Smooth muscle cell (in vitro differentiated cells): ENCODE data around the gene ANKRD35. TPM values are rescaled to one million over a fixed set of nuclear protein-coding genes. Genes with fewer than 3 reads are reported as not detected.

ENCODE experiments used
- DNase-seq: peaks from one replicate; lab custom pipeline; 2025; ENCODE audit not compliant: unreplicated experiment; lab: John Stamatoyannopoulos, UW
- H2AFZ ChIP-seq: fragments of 200-600 bp; sonication (generic); 2 replicates; pipeline ENCODE4 v1.6.0; 2016; ENCODE audit warnings: antibody characterized with exemption, low read depth, mild to moderate bottlenecking
- H3F3A ChIP-seq: fragments of 200-600 bp; sonication (generic); 2 replicates; pipeline ENCODE4 v1.6.0; 2017; ENCODE audit warnings: antibody characterized with exemption, low read depth
- H3K27ac ChIP-seq: fragments of 200-600 bp; sonication (generic); 2 replicates; pipeline ENCODE4 v1.5.1; 2016; ENCODE audit warnings: low read depth, mild to moderate bottlenecking
- H3K27me3 ChIP-seq: fragments of 200-600 bp; sonication (generic); 2 replicates; pipeline ENCODE4 v1.6.1; 2016; ENCODE audit warnings: low read depth, mild to moderate bottlenecking
- H3K36me3 ChIP-seq: fragments of 200-600 bp; sonication (generic); 2 replicates; pipeline ENCODE4 v1.5.1; 2016; ENCODE audit warnings: low read depth
- H3K4me1 ChIP-seq: fragments of 200-600 bp; sonication (generic); 2 replicates; pipeline ENCODE4 v1.5.1; 2016; ENCODE audit warnings: low read depth
- H3K4me2 ChIP-seq: fragments of 200-600 bp; sonication (generic); 2 replicates; pipeline ENCODE4 v1.6.0; 2016; ENCODE audit warnings: mild to moderate bottlenecking
- H3K4me3 ChIP-seq: fragments of 200-600 bp; sonication (generic); 2 replicates; pipeline ENCODE4 v1.5.1; 2016; ENCODE audit warnings: mild to moderate bottlenecking
- H3K79me2 ChIP-seq: fragments of 200-600 bp; sonication (generic); 2 replicates; pipeline ENCODE4 v1.6.0; 2016; ENCODE audit warnings: low read depth, mild to moderate bottlenecking
- H3K9ac ChIP-seq: fragments of 200-600 bp; sonication (generic); 2 replicates; pipeline ENCODE4 v1.6.0; 2016; ENCODE audit warnings: low read depth
- H3K9me3 ChIP-seq: fragments of 200-600 bp; sonication (generic); replicated peaks from 2 replicates; pipeline ENCODE4 v1.5.1; 2016; ENCODE audit warnings: low read depth
- H4K20me1 ChIP-seq: fragments of 200-600 bp; sonication (generic); 2 replicates; pipeline ENCODE4 v1.6.0; 2016; ENCODE audit warnings: low read depth
- CTCF ChIP-seq: fragments of 200-600 bp; sonication (generic); IDR thresholded peaks from 2 replicates; pipeline ENCODE4 v1.5.1; 2017; ENCODE audit warnings: borderline replicate concordance, mild to moderate bottlenecking, antibody characterized with exemption; ENCODE audit not compliant: insufficient read depth, poor library complexity, severe bottlenecking
- WGBS: methylation state at CpG from one replicate; pipeline ENCODE4 v1.1.7; 2016; ENCODE audit warnings: low lambda C conversion rate; 5-methylcytosine and 5-hydroxymethylcytosine counted together
- polyA plus RNA-seq: library from polyadenylated mRNA; unstranded; fragments of >200 nt; fragmentation: Nextera tagmentation; extraction: Ambion mirVana; gene quantifications from 2 replicates; pipeline ENCODE4 v1.2.1, GENCODE V29; 2016
- total RNA-seq: library from RNA; depleted of rRNA; stranded (reverse); fragments of >200 nt; gene quantifications from 2 replicates; pipeline ENCODE4 v1.2.3, GENCODE V29; 2014

The ANKRD35 gene
- total and polyA plus RNA-seq, 2 experiments from 2014 or later = 1.7 to 1.8 TPM

DNA sequence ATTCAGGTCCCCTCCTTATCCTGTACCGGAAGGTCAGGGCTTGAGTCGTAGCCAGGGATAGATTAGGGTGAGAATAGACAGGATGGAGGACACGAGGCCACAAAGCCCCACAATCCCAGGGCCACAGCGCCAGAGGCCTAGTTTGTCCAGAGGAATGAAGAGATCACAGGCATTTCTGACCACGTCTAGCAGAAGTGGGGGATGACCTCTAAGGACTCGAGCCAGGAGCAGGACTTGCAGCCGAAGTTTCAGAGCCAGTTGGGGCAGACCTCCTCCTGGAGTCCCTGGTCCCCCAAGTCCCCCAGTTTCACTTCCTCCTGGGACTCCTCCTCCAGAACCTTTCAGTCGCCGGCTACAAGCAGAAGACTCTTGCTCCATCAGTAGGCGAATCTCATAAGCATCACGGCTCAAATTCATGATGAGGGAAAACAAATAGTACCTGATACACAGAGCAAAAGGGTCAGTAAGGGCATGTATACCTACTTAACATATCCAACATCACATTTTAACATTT is 26.5 kb upstream of the ANKRD35 start:
- Histone ChIP-seq H3K4me1 (peaks cover 4% of the 10 kb centered on the region), H3K4me2 (no peak overlapping the region), H4K20me1 (no peaks in the 10 kb centered on the region), H3K9ac (no peak overlapping the region), H3K4me3 (no peak overlapping the region), H3K79me2 (no peaks in the 10 kb centered on the region), H3K27ac (no peak overlapping the region), H3K36me3 (peaks cover 5% of the 10 kb centered on the region), H2AFZ (no peak overlapping the region), H3F3A (no peaks in the 10 kb centered on the region), H3K9me3 (no peaks in the 10 kb centered on the region), H3K27me3 (no peaks in the 10 kb centered on the region)
- TF ChIP-seq CTCF = no peak
- WGBS = 89% methylated on average over 11 of the region's 11 CpGs
- no peak for DNase-seq

DNA sequence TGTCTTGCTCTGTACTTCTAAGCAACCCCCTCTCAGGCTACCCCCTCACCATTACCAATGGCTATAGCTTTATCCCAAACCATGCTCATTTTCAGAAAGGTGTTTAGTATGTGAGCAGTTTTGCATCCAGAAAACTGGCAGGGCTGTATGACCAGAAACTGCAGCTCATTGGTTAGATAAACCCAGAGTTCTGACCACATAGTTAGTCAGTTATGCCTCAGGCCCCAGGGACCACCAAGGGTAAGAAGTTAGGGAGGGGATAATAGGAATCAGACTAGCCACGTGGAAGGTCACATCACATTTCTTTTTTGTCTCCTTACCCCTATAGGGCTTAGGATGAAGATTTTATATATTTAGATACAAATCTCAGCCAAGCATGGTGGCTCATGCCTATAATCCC is 23.0 kb upstream of the ANKRD35 start:
- H3K27me3 ChIP-seq = no peaks in the 10 kb centered on the region
- H3K79me2 ChIP-seq = no peaks in the 10 kb centered on the region
- no peak overlapping the region for H2AFZ ChIP-seq
- no peak overlapping the region for H3K27ac ChIP-seq
- peaks cover 4% of the 10 kb centered on the region for H3K4me1 ChIP-seq
- H3K4me2 ChIP-seq = no peak overlapping the region
- DNase-seq = no peak
- no peak overlapping the region for H3K4me3 ChIP-seq
- peaks cover 5% of the 10 kb centered on the region for H3K36me3 ChIP-seq
- TF ChIP-seq CTCF = no peak
- no peaks in the 10 kb centered on the region for H3K9me3 ChIP-seq
- H4K20me1 ChIP-seq = no peaks in the 10 kb centered on the region
- H3K9ac ChIP-seq = no peak overlapping the region
- H3F3A ChIP-seq = no peaks in the 10 kb centered on the region
- WGBS = 79% methylated on average over 1 of the region's 1 CpG

DNA sequence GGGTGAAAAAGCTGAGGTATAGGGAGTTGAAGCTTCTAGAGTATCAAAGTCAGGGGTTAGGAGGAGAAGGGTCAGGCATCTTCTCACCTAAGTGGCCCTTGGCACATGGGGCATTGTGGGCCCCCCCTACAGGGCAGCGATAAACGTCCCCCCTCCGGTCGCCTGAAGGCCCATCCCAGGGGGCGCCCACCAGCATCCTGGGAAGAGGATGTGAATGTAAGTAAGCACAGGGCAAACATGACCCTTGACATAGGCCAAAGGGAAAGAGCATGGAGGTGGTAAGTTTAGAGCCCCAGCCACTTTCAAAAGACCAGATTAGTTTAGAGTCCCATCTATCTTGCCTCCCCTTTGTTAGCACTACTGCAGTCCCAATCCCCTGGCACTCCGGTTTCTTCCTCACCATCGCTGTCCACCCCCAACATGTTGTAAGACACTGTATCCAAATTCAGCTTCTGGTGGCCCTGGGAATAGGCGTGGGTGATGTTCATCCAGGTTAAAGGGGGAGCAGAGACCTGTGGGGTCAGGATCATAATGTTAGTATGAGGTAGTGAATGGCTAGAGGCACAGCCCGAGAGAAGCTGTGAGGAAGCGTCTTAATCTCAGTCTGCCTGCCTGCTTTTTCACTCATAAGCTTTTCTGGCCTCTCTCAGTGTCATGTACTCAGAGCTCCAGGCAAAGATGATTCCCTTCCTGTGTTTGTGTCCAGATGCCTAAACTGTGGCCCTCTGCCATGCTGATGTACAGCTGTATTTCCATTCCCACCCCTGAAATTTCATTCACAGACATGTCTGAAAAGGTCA is 21.5 kb upstream of the ANKRD35 start:
- no peak for DNase-seq
- peaks cover 4% of the 10 kb centered on the region for H3K4me1 ChIP-seq
- no peak for TF ChIP-seq CTCF
- 73% methylated on average over 10 of the region's 10 CpGs for WGBS
- H3K4me2 ChIP-seq = no peak overlapping the region
- no peaks in the 10 kb centered on the region for H3K27me3 ChIP-seq
- no peak overlapping the region for H2AFZ ChIP-seq
- H4K20me1 ChIP-seq = no peaks in the 10 kb centered on the region
- H3K9me3 ChIP-seq = no peaks in the 10 kb centered on the region
- no peak overlapping the region for H3K9ac ChIP-seq
- no peak overlapping the region for H3K27ac ChIP-seq
- no peak overlapping the region for H3K4me3 ChIP-seq
- H3K36me3 ChIP-seq = peaks cover 5% of the 10 kb centered on the region
- H3K79me2 ChIP-seq = no peaks in the 10 kb centered on the region
- no peaks in the 10 kb centered on the region for H3F3A ChIP-seq
